HG03571 (cell line): ENCODE data around the gene CTBP2.

Experiments
- ATAC-seq: cut with Tn5 transposase; IDR thresholded peaks from one replicate; pipeline ENCODE4 v1.9.1; 2021; ENCODE audit not compliant: unreplicated experiment

Gene CTBP2

DNA sequence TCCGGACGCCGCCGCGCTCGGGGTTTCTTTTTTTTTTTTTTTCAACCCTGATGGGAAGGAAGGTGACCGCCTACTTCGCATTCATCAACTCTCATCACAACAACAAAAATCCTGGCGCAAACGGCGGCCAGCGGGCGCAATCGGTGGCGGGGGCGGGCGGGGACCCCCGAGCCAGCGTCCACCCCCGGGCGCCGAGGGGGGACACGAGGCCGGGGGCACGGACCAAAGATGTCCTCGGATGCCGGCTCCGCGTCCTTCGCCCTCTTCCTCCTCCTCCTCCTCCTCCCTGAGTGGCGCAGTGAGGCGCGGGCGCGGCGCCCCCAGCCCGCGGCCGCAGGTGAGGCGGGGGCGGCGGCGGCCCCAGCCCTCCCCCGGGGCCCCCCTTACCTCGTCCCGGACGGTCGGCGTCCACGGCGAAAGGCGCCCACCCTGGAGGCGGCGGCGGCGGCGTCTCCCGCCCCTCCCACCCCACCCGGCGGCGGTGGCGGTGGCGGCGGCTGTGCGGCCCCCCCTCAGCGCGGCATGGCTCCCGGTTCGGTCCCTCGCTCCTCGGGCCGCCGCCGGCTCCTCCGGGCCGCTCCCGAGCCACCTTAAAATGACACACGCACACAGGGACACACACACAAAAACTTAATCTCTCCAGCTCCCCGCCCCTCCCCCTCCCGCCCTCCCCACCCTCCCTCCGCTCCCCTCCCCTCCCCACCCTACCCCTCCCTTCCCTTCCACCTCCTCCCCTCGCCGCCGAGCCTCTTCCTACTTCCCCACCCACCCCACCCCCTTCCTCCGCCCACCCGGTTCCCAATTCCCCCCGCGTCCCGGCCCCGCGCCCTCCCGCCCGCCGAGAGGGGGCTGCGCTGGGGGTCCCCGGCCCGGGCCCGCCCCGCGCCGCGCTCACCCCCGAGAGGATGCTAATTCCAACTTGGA lies at the start of gene CTBP2:
Gene CTBP2 (minus strand): TSS at position 632 of the 924 bp plus-strand sequence.
- ATAC-seq, result no peak

DNA sequence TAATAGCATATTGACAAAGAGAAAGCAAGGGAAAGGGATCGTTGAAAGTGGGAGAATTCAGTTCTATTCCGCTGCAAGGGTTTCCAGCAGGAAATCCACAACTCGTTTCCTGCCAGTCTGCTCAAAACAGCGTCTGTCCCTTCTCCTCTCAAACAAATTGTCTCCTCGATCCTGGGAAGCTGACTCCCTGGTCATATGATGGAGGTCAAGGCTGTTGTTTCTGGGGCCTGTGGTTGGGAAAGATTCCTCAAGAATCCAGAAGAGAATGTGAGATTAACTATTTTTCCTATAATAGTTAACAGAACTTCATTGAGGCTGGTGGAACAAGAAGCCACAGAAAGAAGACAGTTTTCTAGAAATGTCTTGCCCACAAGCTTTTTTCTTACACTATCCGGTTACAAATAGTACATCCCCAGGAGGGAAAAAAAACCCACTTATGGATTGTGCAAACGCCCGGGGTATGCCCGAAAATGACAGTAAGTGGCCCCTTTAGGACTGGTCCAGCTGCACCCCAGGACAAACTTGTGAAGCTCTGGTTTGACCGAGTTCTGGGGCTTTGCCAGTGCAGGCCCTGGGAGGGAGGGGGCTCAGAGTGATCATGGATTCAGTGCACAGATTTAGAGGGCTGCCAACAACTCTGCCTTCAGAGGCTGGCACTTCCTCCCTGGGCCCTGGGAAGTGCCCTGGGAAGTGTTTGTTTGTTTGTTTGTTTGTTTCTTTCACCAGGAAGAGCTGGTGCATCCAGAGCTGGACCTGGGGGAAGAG lies 49.4 kb upstream of the CTBP2 start:
- ATAC-seq, result no peak

DNA sequence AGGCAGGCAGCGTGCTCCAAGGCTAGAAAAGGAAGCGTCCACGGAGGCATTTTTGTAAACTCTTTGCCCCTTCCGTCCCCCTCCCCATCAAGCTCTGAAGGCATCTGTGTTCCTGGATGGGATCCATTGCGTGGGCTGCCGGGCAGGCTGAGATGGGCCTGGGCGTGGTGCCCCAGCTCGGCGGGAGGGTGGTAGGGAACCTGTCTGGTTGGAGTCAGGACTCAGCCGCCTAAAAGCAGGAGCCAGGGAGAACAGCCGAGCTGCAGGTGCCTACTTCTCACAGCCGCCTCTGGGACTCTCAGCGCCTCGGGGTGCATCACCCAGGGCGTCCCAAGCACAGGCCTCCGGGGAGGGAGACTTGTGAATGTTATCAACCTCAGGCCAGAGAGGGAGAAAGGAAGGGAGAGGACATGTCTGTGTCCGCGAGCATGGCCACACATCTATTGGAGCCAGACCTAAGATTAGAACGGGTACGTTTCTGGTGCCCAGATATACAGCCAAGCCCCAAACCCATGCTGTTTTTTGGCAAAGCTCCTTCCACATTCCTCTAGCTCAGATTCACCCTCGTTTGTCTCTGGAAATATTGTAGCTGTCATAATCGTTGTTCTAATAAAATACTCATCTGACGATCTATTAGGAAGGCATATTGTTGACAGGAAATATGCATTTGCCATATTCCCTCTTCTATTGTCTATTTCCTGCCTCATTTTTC lies 48.6 kb upstream of the CTBP2 start:
- no peak for ATAC-seq

DNA sequence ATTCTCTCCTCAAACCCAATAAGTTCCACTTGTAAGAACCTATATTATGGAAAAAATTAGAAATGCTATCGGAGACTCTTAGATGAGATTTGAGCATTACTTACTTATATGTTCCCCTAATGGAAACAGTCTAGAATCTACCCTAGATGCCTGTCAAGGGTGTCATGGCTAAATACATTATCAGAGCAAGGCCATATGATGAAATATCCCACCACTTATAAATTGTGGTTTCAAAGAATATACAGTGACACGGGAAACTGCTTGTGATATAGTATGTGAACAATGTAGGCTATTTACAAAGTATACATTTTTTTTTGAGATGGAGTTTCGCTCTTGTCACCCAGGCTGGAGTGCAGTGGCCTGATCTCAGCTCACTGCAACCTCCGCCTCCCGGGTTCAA lies 46.3 kb upstream of the CTBP2 start:
- ATAC-seq, result no peak

DNA sequence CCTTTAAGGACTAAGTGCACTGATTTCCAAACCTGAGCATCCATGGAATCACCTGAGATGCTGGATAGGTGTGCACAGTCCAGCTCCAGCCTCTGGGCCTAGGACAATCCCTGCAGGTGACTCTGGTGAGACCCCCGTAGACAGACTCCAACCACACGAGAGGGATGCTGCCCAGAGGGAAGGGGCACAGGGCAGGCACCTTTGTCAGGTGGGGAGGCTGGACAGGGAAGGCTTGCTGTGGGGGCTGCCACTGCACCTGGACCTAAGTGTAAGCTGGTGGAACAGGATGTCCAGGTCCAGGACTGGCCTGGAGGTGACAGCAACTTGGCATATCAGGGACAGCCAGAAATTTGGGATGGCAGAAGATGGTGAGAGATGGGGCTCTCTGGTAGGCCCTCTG lies 45.1 kb upstream of the CTBP2 start:
- ATAC-seq, result no peak

DNA sequence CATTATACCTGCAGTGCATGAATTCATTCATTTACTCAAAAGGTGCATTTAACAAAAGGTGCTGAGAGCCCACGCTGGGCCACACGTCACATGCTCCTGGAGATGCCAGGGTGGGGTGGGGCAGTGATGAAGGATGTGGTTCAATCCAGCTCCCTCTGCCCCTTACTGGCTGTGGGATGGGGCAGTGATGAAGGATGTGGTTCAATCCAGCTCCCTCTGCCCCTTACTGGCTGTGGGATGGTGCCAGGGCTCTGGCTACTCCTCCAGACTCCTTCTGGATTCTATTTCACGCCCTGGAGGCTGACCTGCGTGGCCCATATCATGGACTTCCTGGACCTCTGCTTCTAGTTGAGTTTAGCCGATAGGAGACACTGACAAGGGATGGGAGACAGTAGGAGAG lies 44.0 kb upstream of the CTBP2 start:
- no peak for ATAC-seq

DNA sequence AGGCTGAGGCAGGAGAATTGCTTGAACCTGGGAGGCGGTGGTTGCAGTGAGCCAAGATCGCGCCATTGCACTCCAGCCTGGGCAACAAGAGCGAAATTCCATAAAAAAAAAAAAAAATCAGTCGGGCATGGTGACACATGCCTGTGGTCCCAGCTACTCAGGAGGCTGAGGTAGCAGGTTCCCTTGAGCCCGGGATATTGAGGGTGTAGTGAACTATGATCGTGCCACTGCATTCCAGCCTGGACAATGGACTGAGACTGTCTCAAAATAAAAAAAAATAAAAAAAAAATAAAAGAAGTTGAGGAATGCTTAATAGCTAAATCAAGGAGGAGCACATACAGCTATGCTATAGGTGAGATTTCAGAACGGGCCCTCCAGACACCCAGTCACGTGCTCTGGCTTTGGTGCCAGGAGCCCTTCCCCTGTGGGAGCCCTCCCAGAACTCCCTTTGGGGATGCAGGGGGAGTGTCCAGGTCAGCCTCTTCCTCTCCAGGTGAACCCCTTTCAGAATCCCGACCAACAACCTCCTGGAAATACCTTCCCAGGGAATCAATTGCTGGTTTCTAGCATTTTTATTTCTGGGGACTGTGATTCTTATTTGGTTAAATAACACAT lies 42.9 kb upstream of the CTBP2 start:
- ATAC-seq, result no peak

DNA sequence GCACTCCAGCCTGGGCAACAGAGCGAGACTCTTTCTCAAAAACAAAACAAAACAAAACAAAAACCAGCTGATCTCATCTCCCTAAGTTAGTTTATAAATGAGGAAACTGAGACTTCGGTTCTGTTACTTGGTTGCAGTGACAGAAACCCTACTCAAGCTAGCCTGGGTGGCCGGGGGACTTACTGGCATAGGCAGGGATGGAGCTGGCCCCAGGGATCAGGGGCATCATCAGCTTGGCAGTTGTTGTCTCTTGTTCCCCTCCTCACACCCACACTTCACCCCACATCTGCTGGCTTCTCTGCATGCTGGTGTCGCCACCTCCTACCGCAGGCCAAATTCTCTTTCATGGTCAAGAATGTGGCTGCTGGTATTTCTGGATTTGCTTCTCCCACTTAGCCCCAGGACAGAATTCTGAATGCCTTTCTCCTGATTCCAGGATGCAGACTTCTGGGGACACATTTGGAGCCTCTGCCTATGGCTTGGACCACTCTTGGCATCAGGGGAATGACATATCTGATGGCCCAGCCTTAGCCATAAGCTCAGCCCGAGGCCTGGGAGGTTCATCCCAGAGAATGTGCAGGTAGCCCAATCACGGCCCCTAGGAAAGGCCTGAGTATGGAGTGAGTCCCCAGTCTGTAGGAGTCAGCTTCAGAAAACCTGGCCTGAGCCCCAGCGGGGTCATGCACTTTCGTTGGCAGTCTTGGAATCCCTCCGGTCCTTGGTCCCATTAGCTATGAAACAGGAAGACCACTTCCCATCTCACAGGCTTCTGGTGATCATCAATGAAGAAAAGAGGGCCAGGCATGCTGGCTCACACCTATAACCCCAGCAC lies 41.6 kb upstream of the CTBP2 start:
- ATAC-seq, result no peak

DNA sequence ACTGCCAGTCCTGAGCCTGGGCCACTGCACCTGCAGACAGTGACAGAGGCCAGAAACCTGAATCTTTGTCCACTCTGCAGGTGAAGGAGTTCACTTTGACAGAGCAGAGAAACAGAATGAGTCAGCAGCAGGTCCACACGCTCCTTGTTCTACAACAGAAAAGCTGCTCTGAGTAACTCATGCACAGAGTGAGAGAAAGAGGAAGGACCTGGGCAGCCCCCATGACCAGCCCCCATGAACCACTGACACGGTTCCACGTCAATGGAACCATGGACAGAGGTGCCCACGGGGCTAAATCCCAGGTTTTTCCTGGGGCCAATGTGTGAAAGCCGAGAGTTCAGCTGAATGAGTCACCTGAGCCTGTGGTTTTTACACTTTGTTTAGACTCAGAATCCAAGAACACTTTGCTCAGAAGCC lies 40.8 kb upstream of the CTBP2 start:
- ATAC-seq, result peak; percentile 73

DNA sequence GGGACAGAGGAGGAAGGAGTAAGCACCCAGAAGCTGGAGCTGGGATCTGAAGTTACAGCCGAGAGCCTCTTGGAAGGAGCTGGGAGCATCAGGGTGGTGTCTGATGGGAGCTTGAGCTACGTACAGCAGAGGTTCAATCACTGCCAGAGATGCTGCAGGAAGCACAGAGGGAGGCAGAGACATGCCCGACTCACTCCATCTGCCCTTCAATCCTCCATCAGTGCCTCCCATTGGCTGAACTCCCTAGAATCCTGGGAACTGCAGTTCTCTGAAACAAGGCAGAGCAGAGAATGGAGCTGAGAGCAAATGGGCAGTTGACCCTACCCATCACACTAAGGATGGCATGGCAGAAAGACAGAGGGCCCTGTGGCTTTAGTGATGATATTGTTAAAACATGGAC lies 40.0 kb upstream of the CTBP2 start:
- no peak for ATAC-seq

DNA sequence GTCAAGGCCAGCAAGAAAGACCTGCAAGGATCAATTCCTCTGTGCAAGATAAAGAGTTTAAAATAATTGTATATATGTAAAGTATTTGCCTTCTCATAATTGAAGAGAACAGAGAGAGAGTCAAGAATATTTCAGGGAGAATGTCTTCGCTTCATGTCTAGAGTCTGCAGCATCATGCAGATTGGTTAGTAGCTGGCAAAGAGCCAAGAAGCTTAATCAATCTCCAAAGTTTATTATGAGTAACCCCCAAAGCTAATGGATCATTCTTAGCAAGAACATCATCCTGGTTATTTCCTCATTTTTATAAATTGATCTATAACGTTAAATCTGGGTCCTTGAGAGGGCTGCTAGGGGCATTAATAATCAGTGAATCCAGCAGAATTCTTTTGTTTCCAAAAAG lies 38.9 kb upstream of the CTBP2 start:
- no peak for ATAC-seq

DNA sequence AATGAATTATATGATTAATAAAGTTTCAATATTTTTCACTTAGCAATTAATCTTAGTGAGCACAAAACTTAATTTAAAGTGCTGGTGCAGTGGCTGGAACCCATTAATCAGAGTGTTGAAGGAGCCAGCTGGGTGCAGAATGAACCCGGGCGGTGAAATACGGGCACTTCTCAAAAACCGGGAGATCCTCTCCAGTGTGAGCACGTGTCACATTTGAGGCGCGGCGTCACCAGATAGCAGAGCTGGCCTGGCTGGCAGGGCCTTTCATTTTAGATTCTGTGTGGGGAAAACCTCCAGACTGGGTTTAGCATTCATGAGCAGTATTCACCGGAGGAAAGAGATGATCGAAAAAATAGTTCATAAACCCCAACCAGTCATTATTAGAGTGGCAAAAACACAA lies 34.5 kb upstream of the CTBP2 start:
- no peak for ATAC-seq

DNA sequence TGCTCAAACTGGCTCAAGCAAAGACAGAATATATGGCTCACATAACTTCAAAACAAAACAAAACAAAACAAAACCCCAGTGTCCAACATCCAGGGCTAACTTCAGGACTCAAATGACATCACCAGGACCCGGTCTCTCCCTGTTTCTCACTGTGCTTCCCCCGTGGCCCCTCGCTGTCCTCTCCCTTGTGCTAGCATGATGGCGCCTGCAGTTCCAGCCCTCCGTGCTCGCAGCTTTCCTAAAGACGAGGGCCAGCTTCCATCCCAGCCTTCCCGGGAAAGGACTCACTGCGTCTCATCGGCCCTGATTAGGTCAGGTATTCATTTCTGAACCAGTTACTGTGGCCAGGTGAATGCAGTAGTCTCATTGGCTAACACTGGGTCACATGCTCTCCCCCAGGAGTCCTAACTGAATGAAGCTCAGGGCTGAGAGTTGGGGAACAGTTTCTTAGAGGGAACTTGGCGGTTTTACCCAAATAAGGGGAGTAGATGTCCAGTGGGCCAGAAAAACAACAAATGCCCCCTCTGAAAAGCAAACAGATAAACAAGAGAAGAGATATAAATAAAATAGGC lies 33.0 kb upstream of the CTBP2 start:
- no peak for ATAC-seq

DNA sequence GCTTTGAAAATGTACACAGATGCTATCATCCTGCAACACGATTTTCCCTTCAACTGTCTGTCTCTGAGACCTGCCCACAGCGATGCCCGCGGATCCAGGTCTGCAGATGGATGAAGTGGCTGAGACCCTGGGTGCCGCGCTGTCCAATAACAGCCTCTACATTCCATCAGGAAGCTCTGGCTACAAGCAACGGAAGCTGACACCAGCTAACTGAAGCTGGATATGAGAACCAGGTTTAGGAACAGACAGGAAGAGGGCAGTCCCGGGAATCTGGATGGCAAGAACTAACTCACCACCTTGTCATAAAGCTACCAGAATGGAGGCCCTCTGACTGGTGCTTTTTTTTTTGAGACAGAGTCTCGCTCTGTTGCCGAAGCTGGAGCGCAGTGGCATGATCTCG lies 32.3 kb upstream of the CTBP2 start:
- no peak for ATAC-seq

DNA sequence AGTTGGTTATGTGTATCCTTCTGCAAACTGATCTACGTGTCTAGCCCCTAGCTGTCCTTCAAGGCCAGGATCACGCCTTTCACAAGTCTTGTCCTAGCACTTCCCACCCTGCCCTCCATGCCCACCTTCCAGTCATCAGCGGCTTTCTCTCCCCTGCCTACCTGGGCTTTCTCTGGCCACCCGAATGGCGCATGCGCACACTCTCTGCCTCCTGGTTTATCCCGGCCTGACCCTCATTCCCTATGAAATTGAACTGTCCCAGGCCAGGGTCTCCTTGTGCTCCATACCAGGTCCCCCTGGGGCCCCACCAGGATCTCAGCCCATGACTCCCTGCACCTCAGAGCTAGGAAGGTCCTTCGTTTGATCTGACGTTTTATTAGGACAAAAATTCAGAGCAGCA lies 31.6 kb upstream of the CTBP2 start:
- no peak for ATAC-seq

DNA sequence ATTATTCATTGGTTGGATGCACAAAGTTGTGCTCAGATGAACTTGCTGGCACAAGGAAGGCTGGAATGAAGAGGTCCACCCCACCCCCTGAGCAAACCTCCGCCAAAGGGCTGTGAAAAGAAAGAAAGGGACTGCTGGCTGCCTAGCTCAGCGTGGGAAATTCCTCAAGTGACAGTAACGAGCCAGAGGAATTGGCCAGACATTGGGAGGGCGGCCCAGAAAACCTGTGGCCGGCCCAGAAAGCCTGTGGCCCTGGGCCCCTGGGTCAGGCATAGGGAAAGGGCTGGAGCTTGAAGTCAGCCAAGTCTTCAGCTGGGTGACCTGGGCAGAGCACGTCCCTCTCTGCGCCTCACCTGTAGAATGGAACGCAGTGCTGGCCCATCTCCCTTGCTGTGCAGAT lies 30.6 kb upstream of the CTBP2 start:
- ATAC-seq, result no peak

DNA sequence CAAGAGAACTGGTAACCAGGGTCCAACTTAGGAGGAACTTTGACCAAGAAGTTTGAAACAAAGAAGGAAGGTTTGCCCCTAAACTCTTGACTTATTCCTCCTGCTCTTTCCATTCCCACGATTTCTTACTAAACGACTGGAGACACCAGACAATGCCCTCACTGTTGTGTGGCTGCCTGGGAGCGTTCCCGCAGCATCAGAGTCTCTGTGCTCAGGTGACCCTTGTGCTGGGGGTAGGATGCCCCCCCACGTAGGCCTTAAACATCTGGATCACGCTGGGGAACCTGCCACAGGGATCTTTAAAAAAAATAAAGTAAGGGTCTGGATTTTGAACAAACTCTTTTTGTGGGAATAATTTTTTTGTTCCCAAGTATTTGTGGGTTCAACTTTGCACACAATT lies 30.1 kb upstream of the CTBP2 start:
- no peak for ATAC-seq

DNA sequence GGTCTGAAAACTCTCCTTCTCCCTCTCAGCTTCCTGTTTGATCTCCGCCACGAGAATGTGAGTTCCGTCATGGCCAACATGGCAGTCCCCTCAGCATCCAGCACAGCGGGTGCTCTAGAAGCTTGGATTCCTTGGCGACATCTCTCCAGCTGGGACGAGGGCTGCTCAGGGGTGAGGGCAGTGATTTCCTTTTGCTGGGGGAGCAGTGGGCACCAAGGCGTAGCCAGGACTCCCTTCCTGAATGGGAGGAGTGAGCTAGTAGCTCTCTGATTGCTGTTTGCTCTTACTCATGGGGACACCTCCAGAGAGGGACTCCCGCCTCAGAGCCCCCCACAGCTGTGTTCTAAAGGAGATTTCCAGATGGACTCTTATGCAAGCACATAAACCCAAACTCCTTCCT lies 28.8 kb upstream of the CTBP2 start:
- ATAC-seq, result no peak

DNA sequence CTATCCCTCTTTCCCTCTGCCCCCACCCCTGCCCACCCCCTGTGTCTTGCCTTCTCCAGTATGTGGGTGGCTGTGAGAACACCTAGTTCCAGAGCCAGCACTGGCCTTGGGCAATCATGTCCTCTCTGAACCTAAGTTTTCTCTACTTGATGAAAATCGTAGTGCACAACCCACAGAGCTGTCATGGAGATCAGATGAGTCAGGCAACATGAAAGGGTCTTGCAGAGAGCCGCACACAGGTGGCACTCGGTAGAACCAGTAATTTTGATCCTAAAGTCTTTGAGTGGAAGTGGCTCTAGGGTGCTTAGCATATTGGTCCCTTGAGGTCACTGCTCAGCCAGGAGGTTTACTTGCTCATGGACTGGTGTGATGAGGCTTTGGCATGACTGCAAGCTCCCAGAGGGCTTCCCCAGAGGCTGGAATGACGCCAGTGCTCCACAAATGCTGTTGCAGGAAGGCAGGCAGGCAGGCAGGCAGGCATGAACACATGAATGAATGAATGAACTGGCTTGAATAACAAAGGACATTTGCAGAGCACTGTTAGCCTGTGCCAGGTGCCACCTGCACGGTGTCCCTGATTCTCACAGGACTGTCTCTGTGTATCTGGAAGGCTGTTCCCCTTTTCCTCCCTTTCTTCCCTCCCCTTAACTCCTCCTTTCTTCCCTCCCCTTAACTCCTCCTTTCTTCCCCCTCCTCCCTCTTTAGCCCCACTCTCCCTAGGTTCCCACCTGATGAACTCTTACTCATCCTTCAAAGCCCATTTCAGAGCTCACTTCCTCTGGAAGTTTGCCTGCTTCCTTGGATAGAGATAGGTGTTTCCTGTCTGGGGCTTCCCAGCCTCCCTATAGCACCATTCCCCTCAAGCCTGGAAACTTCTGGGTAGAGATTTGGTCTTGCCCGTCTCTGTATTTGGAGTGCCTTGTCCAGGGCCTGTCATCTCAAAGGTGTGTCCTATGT lies 27.2 kb upstream of the CTBP2 start:
- ATAC-seq, result no peak
